ENCODE data around the gene HACD4. TPM values are rescaled to one million over a fixed set of nuclear protein-coding genes. Genes with fewer than 3 reads are reported as not detected.

Gene HACD4
- total RNA-seq, 2 donors from 2014 or later: 2.4 to 3.1 TPM

GRCh38 chr9:21002040-21002439 lies 29.4 kb downstream of the HACD4 start:
- Histone ChIP-seq H3K27ac (no peak overlapping the region), H3K27me3 (replicated peaks; ENCODE audit: insufficient read depth) (no peaks in the 10 kb centered on the region), H3K9me3 (no peaks in the 10 kb centered on the region), H3K4me1 (replicated peaks) (no peaks in the 10 kb centered on the region), H3K4me3 (no peak overlapping the region), H3K36me3 (no peaks in the 10 kb centered on the region)
- no peak for TF ChIP-seq POLR2AphosphoS5 (IDR thresholded peaks at IDR 0.05)
- no peak for TF ChIP-seq CTCF (IDR thresholded peaks at IDR 0.05)
- TF ChIP-seq POLR2A (IDR thresholded peaks at IDR 0.05): no peak
- 59% methylated on average over 2 of the region's 2 CpGs for WGBS
- intact Hi-C loops (cut with DNase I): no loop called here
- no peak for DNase-seq (ENCODE audit: low spot score)

GRCh38 chr9:21001581-21001980 lies 29.9 kb downstream of the HACD4 start:
- WGBS: 25% methylated on average over 1 of the region's 1 CpG
- Histone ChIP-seq H3K4me1 (replicated peaks) (no peaks in the 10 kb centered on the region), H3K9me3 (no peaks in the 10 kb centered on the region), H3K27me3 (replicated peaks; ENCODE audit: insufficient read depth) (no peaks in the 10 kb centered on the region), H3K4me3 (no peak overlapping the region), H3K36me3 (no peaks in the 10 kb centered on the region), H3K27ac (no peak overlapping the region)
- no peak for DNase-seq (ENCODE audit: low spot score)
- TF ChIP-seq CTCF (IDR thresholded peaks at IDR 0.05) (no peak), POLR2AphosphoS5 (IDR thresholded peaks at IDR 0.05) (no peak), POLR2A (IDR thresholded peaks at IDR 0.05) (no peak)
- intact Hi-C loops (cut with DNase I): no loop called here

DNA sequence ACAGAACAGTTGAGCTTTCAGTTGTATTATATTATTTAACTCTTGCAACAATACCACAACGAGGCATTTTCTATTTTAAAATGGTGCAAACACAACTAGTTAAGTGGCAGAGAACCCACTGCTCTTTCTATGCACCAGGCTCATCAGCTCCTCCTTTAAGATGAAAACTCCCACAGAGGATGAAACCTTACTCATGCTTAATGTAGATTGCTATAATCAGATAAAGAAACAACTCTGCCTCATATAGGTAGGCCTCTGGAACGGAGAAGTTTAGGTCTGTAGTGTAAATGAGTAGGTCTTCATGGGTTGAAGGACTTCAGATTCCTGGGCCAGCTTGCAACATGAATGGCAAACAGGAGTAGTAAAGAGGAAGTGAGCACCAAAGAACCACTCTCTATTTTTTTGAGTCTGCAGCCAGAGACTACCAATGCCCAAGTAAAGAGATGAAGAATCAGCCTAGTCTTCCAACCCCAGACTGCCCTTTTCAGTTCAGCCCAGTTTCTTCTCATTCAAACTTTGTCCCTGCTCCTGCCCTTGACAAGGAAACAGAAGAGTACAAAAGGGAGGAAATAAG lies 33.9 kb downstream of the HACD4 start:
- intact Hi-C loops (cut with DNase I): no loop called here
- Histone ChIP-seq H3K4me3 (no peak overlapping the region), H3K27me3 (replicated peaks; ENCODE audit: insufficient read depth) (no peaks in the 10 kb centered on the region), H3K27ac (no peak overlapping the region), H3K36me3 (no peaks in the 10 kb centered on the region), H3K4me1 (replicated peaks) (no peaks in the 10 kb centered on the region), H3K9me3 (no peaks in the 10 kb centered on the region)
- TF ChIP-seq POLR2A (IDR thresholded peaks at IDR 0.05) (no peak), POLR2AphosphoS5 (IDR thresholded peaks at IDR 0.05) (no peak), CTCF (IDR thresholded peaks at IDR 0.05) (no peak)
- WGBS: 82% methylated on average over 2 of the region's 2 CpGs
- DNase-seq (ENCODE audit: low spot score): no peak

- H3K4me1 ChIP-seq (replicated peaks): no peaks in the 10 kb centered on the region
- no peak for DNase-seq (ENCODE audit: low spot score)
- 92% methylated on average over 2 of the region's 2 CpGs for WGBS
- TF ChIP-seq CTCF (IDR thresholded peaks at IDR 0.05): no peak
- TF ChIP-seq POLR2A (IDR thresholded peaks at IDR 0.05): no peak
- TF ChIP-seq POLR2AphosphoS5 (IDR thresholded peaks at IDR 0.05): no peak
- no peak overlapping the region for H3K27ac ChIP-seq
- H3K36me3 ChIP-seq: no peaks in the 10 kb centered on the region
- intact Hi-C loops (cut with DNase I): no loop called here
- no peaks in the 10 kb centered on the region for H3K9me3 ChIP-seq
- no peak overlapping the region for H3K4me3 ChIP-seq
- no peaks in the 10 kb centered on the region for H3K27me3 ChIP-seq (replicated peaks; ENCODE audit: insufficient read depth)
These were observed 34.6 kb downstream of the HACD4 start for GRCh38 chr9:20996809-20997208.

DNA sequence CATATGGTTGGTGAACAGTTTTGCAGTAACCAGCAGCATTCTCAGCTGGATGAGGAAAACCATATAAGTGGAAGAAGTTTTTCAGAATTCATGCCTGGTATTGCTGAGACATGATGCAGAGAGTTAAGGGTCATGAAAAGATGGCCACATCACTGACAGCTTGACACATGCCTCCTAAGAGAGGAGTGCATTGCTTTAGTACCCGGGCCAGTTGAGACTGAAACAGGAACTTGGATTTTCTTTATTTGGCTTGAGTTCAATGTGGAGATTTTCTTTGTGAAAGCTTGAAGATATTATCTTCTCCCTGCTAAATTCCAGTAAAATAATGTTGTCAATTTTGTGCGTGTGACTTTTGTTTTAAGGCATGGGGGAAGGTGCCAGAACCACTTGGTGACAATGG lies 35.8 kb downstream of the HACD4 start:
- Histone ChIP-seq H3K27me3 (replicated peaks; ENCODE audit: insufficient read depth) (no peaks in the 10 kb centered on the region), H3K4me1 (replicated peaks) (no peaks in the 10 kb centered on the region), H3K4me3 (no peak overlapping the region), H3K27ac (no peak overlapping the region), H3K9me3 (no peaks in the 10 kb centered on the region), H3K36me3 (no peaks in the 10 kb centered on the region)
- TF ChIP-seq POLR2A (IDR thresholded peaks at IDR 0.05) (no peak), CTCF (IDR thresholded peaks at IDR 0.05) (no peak), POLR2AphosphoS5 (IDR thresholded peaks at IDR 0.05) (no peak)
- intact Hi-C loops (cut with DNase I): no loop called here
- DNase-seq (ENCODE audit: low spot score): no peak
- WGBS: 33% methylated on average over 2 of the region's 2 CpGs
